Measurements from ENCODE around the gene SLC4A5. TPM values are rescaled to one million over a fixed set of nuclear protein-coding genes. Genes with fewer than 3 reads are reported as not detected.

SLC4A5 gene
- total RNA-seq, 1 donor from 2014 or later: 0.56 TPM

GRCh38 chr2:74267068-74267467, 76.1 kb downstream of the SLC4A5 start:
- ATAC-seq: peak; percentile 78

DNA sequence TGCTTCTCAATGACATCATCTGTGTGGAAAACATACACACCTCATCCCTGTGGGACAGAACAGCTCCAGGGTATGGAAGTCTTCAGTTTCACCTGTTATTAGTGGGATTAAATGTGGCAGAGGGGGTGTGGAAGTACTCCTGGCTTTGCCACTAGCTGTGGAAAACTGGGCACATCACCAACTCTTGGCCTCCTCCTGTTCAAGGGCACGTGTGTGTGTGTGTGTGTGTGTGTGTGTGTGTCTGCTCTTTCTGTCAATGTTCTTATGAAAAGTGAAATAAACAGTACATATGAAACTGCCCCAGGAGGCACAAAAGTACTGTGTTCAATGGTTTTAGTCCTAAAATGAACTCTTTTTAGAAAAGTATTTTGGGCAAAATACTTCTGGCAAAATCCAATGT, 78.9 kb downstream of the SLC4A5 start:
- ATAC-seq: no peak

DNA sequence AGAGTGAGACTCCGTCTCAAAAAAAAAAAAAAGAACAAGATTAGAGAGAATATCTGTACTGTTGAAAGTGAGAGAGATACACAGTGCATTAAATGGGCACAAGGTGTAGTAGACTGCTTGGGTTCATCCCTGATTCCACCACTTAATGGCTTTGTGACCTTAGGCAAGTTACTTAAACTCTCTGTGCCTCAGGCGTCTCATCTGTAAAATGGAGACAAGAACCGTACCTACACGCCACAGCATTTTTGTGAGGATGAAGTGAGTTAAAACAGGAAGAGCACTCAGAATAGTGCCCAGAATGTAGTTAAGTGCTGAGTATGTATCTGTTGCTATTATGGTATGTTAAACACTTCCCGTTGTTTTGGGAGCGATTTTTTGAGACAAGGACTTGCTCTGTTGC, 80.5 kb downstream of the SLC4A5 start:
- ATAC-seq: no peak

DNA sequence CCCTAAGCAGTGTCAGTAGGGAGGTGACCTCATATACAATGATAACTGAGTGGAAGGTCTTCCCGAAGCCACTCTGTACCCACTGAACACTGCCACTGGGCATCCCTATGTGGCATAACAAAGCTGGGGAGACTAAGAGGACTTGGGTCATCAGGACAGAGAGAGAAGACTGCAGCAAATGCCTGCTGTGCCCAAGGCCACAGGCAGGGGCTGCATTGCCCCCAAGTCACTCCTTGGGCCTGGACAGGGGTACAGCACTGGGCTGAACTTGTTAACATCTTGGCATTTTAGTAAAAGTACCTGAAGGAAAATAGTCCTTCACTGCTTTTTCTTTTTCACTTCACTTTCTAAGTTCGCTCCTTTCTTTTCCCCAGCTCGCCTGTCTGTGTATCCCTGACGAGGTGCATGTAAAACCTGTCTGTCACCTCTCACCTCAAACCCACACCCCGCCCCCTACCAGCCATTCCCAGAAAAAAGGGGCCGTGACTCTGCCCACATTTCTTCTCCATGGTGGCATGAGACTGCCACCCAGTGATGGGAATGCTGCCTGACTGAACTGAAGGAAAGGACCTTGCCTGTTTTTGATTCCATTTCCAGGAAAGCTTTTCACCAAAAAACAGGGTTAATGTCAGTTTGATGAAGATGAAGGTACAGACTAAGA, 81.9 kb downstream of the SLC4A5 start:
- peak; percentile 37 for ATAC-seq

DNA sequence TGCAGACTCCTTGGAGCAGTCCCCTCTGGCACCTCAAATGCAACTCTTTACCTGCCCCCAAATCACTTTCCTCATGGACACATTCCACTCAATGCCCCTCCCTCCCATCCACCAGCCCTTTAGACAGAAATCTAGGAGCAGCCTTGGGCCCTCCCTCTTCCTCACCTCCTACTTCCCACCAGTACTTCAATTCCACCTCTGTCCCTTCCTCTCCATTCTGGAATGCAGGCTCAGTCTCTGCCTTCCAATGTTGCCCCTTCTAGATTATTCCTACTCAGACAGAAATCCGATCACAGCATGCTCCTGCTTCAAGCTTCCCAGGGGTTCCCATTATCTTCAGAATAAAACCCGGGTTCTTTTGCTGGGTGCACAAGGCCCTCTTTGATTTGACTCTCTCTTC, 82.7 kb downstream of the SLC4A5 start:
- no peak for ATAC-seq

DNA sequence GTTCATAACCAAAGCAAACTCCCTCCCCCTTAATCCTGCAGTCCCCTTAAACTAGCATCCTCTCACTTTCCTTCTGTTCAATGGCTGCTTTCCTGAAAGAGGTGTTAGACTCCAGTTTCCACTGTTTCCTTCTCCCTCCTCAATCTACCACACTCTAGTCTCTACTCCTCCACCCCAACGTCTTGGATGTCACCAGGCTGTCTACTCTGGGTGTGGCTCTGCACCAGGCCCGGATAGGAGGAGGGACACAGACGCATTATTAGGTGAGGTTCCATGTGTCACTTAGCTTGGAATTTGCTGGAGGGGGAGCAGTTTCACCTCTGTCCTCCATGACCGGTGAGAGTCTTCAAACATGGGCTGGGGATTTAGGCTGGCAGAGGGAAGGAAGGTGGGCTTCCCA, 83.5 kb downstream of the SLC4A5 start:
- peak; percentile 31 for ATAC-seq

GRCh38 chr2:74259191-74259590, 84.0 kb downstream of the SLC4A5 start:
- no peak for ATAC-seq

- no peak for ATAC-seq
Observed at GRCh38 chr2:74255660-74256213, 87.5 kb downstream of the SLC4A5 start.

GRCh38 chr2:74253971-74254310, 89.3 kb downstream of the SLC4A5 start:
- no peak for ATAC-seq

DNA sequence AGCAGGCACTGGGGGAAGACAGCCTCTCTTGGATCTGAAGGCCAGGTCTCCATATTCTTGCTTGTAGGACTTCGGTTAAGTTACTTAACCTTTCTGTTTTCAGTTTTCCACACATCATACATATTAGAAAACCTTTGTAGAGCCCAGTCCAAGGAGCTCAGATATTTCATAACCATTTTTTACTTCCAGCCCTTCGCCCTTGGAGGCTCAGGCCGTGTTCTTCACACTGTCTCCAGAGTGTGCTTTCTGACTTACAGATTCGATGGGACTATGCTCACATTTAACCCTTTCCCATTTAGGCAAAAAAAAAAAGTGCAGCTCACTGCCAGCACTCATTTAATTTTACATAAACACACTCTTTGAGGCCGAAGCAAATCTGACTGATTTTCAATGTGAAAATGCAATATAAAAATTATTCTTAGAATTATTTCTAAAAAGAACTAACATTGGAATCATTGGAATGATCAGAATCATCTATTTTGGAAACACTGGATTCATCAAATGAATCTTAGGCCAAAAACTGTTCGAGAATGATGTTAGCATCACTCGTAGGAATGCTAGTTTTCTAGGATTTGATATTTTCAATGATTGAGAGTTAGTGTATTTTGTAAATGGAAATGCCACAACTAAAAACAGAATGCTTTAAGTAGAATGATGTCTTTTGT, 89.8 kb downstream of the SLC4A5 start:
- ATAC-seq: no peak

DNA sequence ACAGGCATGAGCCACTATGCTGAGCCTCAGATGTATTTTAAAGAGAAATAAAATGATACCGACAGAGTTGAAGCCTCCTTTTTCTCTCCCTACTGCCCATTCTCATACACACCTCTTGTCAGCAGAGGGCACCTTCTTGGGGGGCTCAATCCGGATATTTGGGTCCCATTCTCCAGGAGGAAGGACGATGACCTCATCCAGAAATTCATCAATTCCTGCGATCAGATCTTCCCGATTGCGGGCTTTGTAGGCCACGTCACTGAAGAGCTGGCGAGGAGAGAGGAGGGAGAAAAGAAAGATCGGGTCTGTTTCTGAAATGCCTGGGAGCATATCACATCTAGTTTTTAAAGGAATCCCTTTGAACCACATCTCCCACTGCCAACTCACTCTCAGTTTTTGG, 90.4 kb downstream of the SLC4A5 start:
- no peak for ATAC-seq

- no peak for ATAC-seq
Observed at GRCh38 chr2:74252036-74252435, 91.2 kb downstream of the SLC4A5 start.

- ATAC-seq: peak; percentile 51
Observed at GRCh38 chr2:74250189-74250631, 93.0 kb downstream of the SLC4A5 start.

DNA sequence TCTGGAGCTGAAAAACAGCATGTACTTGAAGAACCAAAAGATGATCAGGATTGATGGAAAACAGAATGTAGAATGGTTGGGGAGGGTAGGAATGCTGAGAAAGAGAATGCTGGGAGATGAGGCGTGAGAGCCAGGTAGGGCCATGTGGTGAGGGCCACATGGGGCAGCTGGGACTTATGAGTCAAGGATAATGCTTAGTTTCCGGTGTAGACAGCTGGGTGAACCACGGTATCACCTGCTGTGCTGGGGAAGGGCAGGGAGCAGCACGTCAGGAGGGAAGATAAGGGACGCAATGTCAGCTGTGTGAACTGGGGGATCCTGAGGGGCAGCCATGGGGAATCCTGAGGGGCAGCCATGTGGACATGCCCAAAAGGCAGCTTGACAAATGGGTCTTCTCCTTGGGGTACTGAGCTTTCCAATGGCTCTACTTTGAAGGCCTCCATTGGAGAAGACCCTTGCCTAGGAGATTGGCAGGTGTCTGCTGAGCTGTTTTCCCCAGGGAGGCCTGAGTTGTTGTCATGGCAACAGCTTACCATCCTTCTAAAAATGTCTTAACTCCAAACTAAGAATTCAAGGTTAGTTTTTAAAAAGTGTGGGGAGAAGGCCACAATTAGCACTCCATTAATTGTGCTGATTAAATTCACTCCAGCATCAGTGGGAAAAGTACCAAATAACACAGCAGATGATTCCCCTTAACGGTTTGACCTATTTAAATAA, 93.7 kb downstream of the SLC4A5 start:
- no peak for ATAC-seq

DNA sequence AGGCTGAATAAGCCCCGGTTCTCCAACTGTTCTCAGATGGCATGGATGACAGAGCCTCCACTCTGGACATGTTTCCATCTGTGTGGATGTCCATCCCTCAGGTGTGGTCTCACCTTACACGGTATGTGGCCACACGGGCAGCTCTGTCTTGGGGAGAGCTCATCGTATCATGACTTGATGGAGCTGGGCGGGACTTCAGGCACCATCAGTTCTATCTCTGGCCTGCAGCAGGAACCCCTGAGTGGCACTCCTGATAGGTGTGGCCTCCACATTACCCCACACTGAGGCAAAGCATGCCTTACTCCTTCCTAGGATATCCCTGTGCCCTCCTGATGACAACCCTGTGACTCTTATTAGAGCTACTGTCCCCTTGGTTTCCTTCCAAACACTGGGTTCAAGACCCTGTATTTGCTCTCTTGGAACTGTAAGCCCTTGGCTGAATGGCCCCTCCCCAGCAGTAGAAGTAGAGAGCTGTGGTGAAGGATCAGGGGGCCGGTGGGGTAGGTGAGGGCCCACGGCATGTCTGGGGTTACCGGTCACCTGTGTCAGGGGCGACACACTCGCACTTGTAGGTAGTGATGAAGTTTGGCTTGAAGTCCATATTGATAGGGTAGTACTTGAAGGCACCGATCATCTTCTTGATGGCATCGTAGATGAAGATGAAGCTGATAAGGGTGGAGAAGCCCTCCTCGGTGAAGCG, 96.6 kb downstream of the SLC4A5 start:
- no peak for ATAC-seq

DNA sequence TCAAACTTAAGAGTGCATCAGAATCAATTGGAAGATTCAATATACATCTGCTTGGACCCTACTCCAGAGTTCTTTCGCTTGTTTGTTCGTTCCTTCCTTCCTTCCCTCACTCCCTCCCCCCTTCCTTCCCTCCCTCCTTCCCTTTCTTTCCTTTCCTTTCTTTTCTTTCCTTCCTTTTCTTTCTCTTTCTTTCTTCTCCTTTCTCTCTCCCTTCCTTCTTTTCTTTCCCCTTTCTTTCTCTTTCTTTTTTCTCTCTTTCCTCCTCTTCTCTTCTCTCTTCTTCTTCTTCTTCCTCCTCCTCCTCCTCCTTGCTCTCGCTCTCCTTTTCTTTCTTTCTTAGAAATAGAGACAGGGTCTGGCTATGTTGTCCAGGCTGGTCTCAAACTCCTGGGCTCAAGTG, 98.9 kb downstream of the SLC4A5 start:
- ATAC-seq: no peak

DNA sequence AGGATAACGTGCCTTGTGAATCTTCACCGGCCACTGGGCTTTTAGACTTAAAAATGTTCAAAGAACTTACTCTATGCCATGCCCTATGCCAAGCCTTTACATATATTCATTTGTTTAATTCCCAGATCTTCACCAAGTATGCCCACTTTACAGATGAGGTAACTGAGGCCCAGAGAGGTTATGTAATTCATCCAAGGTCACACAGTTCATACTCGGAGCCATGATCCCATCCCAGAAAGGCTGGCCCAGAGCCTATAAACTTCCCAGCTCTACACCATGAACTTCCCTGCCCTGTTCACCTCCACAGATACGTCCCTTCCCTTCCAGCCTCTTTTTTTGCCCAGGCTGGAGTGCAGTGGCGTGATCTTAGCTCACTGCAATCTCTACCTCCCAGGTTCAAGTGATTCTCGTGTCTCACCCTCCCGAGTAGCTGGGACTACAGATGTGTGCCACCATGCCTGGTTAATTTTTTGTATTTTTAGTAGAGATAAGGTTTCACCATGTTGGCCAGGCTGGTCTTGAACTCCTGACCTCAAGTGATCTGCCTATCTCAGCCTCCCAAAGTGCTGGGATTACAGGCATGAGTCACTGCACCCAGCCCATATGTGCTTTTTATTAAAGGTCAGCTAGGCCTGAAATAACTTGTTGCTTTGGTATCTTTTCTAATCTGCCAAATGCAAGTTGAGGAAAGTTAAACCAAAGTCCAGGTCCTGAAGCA, 100.7 kb downstream of the SLC4A5 start:
- no peak for ATAC-seq

DNA sequence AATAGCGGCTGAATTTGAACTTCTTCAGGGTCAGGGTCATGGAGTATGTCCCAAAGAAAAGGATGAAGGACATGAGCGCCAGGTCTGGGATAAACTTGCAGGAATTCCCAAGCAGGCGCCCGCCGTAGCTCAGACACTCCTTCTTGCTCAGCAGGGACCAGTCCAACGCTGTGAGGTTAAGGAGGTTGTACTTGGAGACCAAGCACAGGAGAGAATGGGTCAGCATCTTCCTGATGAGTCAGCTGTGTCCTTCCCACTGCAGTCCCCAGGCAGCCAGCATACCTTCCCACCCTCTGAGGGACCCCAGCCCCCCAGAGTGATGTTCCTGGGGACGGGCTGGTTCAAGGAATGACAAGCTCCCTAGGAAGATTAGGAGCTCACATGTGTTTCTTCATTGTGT, 103.9 kb downstream of the SLC4A5 start:
- ATAC-seq: no peak

GRCh38 chr2:74238879-74239278, 104.3 kb downstream of the SLC4A5 start:
- no peak for ATAC-seq

GRCh38 chr2:74235041-74235440, 108.2 kb downstream of the SLC4A5 start:
- ATAC-seq: no peak

DNA sequence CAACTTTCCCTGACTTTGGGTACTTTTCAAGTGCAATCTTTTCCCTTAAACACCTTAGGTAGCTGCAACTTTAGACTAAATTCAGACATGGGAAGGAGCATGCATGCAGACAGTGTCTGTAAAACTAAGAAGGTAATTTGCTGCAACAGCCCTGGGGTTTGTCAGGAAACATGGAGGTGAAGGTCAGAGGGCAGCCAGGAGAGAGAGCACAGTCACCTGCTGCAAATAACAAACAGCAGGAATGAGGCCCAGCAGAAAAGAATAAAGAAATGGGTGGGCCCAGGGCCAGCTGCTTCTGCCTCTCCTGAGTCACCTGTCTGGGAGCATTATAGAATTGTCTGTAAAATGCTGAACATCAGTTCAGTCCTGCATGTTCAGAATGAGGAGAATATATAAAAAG, 109.6 kb downstream of the SLC4A5 start:
- ATAC-seq: no peak

- no peak for ATAC-seq
Observed at GRCh38 chr2:74232426-74232825, 110.8 kb downstream of the SLC4A5 start.
